Measurements from ENCODE around the gene PLEKHG4B. TPM values are rescaled to one million over a fixed set of nuclear protein-coding genes. Genes with fewer than 3 reads are reported as not detected.
"Not testable (repeated sequence)": the region's sequence is repeated elsewhere in the genome, so short reads cannot be mapped to it uniquely, and the experiment has no call there.

Gene PLEKHG4B, protein sequence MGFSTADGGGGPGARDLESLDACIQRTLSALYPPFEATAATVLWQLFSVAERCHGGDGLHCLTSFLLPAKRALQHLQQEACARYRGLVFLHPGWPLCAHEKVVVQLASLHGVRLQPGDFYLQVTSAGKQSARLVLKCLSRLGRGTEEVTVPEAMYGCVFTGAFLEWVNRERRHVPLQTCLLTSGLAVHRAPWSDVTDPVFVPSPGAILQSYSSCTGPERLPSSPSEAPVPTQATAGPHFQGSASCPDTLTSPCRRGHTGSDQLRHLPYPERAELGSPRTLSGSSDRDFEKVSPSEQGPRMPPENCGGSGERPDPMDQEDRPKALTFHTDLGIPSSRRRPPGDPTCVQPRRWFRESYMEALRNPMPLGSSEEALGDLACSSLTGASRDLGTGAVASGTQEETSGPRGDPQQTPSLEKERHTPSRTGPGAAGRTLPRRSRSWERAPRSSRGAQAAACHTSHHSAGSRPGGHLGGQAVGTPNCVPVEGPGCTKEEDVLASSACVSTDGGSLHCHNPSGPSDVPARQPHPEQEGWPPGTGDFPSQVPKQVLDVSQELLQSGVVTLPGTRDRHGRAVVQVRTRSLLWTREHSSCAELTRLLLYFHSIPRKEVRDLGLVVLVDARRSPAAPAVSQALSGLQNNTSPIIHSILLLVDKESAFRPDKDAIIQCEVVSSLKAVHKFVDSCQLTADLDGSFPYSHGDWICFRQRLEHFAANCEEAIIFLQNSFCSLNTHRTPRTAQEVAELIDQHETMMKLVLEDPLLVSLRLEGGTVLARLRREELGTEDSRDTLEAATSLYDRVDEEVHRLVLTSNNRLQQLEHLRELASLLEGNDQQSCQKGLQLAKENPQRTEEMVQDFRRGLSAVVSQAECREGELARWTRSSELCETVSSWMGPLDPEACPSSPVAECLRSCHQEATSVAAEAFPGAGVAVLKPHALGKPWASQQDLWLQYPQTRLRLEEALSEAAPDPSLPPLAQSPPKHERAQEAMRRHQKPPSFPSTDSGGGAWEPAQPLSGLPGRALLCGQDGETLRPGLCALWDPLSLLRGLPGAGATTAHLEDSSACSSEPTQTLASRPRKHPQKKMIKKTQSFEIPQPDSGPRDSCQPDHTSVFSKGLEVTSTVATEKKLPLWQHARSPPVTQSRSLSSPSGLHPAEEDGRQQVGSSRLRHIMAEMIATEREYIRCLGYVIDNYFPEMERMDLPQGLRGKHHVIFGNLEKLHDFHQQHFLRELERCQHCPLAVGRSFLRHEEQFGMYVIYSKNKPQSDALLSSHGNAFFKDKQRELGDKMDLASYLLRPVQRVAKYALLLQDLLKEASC (N-terminal part only)
- 4.4 and 7.2 TPM in 2 replicates for polyA plus RNA-seq (2014; cell fraction: cytosol; rRNA removed)
- polyA plus RNA-seq (2014; cell fraction: nucleus; rRNA removed) = 7.9 and 11.3 TPM in 2 replicates

DNA sequence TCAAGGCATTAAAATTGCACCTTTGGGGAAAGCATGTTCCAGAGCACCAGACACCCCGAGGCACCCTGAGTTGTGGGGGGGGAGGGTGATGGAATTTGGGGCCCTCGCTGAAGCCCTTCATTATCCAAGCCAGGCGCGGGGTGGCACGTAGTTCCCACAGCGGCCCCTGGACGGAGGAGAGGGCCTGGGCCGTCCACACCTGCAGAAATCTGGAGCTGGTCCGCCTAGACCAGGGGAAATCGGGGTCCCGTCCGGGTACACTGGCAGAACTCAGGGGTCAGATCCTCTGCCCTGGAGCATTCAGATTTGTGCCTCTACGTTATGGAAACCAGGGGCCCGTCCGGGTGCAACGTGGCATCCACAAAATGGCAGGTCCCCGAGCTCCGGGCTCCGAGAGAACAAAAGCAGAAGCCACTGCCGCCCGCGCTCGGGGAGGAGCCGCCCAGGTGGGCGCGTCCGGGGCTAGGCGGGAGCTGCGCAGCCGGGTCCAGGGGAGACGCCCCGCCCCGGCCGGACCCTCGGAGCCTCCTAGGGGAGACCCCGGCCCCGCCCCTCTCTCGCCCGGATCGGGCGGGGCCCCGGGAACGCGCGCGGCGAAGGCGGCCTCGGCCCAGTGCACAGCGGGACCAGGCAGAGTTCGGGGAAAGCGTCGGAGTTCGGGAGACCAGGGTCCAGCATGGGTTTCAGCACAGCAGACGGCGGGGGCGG is at the start of gene PLEKHG4B:
TSS of gene PLEKHG4B (plus strand) at position 613 of the 708 bp plus-strand sequence. CDS start at position 677, 64 bp downstream.
- peak; percentile 71 for DNase-seq (ENCODE audit: low spot score)

DNA sequence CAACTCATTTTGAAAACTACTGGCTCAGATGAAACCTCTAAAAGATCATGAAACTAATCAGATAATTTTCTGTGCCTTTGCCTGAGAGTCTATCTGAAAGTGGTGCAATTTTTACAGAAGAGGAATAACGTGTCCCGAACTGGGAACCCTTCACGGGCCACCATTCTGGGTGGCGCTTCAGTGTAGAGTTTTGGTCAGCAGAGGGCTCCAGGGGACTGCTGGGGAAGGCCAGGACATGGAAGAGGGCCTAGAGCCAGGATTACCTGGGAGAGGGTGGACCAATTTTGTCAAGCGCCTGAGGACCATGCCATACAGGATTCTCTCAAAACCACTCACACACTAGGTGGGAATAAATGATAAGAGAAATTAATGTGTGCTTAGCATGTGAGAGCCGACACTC is 49.7 kb upstream of the PLEKHG4B start:
- DNase-seq (ENCODE audit: low spot score) = peak; percentile 29

DNA sequence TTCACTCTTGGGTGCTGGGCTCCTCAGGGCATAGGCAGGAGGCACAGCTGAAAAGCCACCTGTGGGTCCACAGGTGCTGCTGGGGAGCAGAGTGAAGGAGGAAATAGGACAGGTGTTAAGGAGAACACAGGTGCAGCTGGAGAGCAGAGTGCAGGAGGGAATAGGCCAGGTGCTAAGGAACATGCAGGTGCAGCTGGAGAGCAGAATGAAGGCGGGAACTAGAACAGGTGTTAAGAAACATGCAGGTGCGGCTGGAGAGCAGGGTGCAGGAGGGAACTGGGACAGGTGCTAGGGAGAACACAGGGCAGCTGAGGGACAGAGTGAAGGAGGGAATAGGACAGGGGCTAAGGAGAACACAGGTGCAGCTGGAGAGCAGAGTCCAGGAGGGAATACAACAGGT is 43.8 kb upstream of the PLEKHG4B start:
- DNase-seq (ENCODE audit: low spot score) = no peak

DNA sequence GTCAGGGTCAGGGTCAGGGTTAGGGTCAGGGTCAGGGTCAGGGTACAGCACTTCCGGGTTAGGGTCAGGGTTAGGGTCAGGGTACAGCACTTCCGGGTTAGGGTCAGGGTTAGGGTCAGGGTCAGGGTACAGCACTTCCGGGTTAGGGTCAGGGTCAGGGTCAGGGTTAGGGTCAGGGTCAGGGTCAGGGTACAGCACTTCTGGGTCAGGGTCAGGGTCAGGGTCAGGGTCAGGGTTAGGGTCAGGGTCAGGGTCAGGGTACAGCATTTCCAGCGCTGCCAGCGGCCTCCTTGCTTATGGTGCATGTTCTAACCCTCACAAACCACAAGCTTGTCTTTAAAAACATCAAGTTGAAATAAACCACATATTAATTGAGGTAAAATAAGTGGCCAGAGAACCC is 42.4 kb upstream of the PLEKHG4B start:
- DNase-seq (ENCODE audit: low spot score) = not testable (repeated sequence)

DNA sequence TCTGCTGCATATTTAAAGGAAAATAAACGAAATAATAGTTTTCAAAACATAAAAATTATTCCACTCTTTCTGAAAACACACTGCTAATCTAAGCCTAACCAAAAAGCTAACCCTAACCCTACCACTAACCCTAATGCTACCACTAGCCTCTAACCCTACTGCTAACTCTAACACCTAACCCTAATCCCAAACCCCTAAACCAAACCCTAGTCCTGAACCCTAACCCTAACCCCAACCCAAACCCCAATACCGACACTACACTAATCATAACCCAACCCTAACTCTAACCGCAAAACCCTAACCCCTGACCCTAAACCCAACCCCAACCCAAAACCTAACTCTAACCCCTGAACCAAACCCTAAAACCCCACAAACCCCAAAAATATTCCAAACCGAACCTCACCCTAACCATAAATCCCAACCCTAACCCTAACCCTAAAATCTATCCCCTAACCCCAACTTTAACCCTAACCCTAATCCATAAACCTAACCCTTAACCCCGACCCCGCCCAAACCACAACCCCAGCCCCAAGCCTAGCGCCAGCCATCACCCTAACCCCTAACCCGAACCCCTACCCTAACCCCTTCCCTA is 41.9 kb upstream of the PLEKHG4B start:
- no peak for DNase-seq (ENCODE audit: low spot score)

DNA sequence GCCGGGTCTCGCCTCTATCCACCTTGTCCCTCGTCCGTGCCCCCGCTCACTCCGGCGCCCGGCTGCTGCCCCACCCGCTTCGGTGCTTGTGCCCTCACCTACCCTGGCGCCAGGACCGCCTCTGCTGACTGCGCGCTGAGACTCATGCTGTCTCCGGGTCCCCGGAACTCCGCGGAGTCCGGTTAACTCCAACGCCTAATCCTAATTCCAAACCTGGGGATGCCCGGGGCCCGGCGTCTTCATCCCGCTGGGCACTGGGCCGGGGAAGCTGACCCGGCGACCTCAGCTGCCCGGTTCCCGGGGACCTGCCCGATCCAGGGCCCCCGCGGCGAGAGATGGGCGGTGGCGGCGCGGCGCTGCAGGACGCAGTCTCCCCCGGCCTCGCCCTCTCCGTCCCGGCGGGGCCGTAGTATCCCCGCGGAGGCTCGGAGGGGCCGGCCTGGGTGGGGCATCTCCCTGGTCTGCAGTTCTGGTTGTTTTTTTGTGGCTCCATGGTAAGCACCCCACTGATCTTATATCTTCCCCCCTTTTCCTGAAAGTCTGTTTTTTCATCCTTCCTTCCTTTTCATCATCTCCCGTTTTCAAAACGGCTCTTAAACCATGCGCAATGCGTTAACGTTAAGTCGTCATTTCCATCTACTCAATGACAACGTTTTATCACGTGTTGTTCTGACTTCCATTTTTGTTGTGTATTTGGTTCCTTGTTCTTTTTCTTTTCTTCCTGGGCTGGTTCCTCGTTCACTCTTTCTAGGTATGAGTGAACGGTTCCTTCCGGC is 41.1 kb upstream of the PLEKHG4B start:
- no peak for DNase-seq (ENCODE audit: low spot score)

DNA sequence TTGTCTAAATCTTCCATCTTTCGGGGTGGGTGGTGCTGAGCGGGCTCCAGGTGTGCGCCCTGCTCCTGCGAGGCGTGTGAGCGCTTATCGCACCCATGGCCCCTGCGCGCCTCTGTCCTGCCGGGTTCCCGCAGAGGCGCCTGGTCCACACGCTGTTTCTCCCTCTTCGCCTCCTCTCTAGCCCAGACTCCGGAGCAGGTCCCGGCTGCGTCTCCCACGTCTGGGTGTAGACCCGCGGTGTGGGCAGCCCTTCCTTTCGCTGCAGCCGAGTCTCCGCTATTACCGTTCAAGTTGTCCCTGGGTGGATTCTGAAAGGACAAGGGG is 40.5 kb upstream of the PLEKHG4B start:
- DNase-seq (ENCODE audit: low spot score) = no peak

DNA sequence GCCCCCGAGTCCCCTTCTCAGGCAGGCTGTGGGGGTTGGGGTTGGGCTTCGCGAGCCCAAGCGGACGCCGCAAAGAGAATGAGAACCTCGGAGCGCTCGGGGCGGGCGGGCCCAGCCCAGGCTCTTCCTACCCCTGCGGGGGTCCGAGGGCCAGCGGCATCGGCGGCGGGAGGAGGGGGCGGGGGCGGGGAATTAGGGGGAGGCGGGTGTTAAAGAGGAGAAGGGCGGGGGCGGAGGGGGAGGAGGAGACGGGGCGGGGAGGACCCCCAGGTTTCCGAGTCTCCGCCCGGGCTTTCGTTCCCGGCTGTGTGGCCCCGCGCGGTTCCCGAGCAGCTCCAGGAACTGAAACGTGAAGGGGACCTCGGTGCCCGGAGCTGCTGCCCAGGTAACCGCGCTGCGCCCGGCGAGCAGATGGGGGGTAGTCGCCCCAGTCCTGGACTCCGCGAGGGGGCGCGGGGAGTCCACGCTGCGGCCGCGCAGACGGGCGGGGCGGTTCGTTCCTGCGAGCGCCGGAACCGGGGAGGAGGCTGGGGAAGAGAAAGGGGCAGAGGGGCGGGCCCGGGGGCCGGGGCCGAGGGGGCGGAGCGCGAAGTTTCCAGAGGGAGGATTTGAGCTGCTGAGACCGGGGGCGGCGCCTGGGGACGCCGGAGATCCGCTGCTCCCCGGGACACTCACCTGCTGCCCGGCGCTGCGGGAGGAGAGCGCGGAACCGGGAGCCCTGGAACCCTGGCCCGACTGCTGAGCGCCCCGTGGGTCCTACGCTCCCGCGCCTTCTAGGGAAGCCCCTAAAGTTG is 38.4 kb upstream of the PLEKHG4B start:
- no peak for DNase-seq (ENCODE audit: low spot score)

DNA sequence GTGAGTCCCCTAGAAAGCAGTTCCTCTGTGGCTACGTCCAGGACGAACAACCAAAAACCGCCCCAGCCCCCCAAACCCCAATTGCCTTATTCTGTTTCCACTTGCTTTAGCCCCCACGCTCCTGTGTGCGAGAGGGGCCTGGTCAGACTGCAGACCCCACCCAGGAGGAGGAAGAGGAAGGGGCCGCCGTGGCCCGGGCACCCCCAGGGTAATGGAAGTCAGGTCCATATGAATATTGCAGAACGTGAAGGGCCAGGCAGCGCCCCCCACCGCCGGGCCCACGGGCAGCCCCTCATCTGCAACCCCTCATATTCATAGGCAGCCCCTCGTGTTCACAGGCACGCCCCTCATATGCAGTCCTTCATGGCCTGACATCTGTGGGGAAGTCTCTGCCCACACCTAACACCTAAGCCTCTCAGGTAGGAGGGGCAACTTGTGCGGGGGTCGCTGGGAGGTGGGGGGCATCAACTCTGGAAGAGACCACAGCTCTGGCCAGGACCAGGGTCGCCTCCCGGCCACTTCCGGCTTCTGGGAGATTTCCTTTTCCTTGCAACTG is 37.7 kb upstream of the PLEKHG4B start:
- DNase-seq (ENCODE audit: low spot score) = no peak

DNA sequence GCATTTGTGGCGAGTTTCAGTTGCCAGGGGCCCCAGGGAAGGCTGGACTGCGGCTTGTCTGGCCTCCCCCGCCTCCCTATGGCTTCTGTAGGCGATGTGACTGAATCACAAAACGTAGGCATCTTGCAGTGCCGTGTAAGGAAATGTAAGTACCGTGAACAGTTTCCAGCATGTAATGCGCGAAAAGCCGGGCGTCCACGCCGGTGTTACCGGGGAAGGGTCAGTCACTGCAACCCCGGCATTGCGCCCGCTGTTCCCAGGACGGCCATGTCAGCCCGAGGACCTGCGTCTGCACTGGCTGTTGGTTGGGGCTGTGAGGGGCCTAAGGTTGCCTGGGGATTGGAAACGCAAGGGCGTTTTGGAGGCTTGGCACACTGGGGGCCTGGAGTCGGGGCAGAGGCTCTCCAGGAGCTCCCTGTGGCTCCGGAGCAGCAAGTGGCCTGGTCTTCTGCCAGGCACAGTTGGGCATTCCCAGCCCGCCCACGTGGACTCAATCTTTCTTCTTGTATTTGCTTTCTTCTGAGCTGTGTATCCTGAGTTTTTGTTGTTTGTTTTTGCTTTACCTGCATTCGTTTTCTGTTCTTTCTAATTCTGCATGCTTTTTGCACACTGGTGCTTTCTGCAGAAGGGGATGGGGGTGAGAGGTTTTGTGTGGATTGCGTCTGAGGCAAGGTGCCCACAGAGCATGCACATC is 36.9 kb upstream of the PLEKHG4B start:
- DNase-seq (ENCODE audit: low spot score) = no peak

DNA sequence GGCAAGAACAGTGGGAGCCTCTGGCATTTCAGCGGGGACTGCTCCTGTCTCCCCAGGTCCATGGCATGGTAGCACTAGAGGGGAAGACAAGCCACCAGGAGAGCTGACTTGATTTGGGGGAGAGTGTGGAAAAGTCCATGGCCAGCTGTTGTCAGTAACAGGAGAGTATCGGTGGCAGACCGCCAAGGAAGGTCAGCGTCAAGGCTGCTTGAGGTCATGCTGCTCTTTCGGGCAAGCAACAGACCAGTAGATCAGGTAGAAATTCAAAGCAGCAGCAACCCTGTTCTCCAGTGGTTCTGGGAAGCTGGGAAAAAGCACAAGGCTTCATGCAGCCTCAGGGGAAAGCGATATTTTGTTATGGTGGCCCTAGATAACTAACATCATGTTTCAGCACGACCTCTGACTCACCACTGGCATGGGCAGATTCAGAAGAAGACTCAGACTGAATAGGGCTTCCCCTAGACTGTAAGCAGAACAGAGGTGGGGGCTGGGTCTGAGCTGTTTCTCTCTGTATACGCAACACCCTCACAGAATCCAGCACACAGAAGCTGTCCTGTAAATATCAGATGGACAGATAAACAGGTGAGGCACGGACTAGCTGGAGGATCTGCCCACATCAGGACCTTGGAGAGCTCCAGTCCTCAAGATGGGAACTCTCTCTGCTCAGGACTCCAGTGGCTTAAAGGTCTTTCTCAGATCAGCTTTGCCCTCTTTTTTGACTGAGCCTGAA is 35.2 kb upstream of the PLEKHG4B start:
- DNase-seq (ENCODE audit: low spot score) = no peak

DNA sequence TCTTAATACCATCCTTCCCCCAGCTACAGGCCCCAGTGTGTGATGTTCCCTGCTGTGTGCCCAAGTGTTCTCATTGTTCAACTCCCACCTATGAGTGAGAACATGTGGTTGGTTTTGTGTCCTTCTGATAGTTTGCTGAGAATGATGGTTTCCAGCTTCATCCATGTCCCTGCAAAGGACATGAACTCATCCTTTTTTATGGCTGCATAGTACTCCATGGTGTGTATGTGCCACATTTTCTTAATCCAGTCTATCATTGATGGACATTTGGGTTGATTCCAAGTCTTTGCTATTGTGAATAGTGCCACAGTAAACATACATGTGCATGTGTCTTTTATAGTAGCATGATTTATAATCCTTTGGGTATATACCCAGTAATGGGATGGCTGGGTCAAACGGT is 31.7 kb upstream of the PLEKHG4B start:
- DNase-seq (ENCODE audit: low spot score) = not testable (repeated sequence)

DNA sequence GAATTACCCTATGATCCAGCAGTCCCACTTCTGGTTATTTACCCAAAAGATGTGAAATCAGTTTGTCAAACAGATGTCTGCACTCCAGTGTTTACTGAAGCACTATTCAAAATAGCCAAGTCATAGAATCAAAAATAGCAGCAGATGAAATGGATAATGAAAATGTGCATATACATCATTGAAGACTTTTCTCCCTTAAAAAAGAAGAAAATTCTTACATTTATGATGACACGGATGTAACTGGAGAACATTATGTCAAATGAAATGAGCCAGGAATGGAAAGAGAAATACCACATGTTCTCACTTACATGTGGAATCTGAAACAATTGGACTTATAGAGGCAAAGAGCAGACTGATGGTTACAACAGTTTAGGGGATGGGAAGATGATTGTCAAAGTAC is 21.5 kb upstream of the PLEKHG4B start:
- DNase-seq (ENCODE audit: low spot score) = no peak

DNA sequence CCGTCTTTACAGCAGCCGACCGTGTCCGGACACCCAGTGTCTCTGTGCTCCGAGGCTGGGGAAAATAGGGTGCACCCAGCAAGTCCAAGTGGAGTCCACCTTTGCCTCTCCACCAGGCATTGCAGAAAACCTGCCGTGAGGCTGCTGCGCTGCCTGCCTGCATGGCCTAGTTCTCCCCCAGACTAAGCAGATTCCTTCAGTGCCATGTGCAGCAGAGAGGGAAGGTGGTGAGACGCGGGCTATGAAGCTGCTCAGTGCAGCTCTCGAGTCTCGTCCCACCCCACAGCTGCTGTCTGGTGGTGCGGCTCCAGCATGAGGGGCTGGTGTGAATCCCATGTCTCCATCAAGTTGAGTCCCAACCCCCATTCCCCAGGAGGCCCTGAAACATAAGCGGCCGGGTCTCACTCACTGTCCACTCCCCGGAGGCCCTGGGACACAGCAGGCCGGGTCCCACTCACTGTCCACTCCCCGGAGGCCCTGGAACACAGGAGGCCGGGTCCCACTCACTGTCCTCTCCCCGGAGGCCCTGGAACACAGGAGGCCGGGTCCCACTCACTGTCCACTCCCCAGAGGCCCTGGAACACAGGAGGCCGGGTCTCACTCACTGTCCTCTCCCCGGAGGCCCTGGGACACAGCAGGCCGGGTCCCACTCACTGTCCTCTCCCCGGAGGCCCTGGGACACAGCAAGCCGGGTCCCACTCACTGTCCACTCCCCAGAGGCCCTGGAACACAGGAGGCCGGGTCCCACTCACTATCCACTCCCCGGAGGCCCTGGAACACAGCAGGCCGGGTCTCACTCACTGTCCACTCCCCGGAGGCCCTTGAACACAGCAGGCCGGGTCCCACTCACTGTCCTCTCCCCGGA is 19.4 kb upstream of the PLEKHG4B start:
- DNase-seq (ENCODE audit: low spot score) = not testable (repeated sequence)

DNA sequence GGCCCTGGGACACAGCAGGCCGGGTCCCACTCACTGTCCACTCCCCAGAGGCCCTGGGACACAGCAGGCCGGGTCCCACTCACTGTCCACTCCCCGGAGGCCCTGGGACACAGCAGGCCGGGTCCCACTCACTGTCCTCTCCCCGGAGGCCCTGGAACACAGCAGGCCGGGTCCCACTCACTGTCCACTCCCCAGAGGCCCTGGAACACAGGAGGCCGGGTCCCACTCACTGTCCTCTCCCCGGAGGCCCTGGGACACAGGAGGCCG is 18.9 kb upstream of the PLEKHG4B start:
- DNase-seq (ENCODE audit: low spot score) = not testable (repeated sequence)

DNA sequence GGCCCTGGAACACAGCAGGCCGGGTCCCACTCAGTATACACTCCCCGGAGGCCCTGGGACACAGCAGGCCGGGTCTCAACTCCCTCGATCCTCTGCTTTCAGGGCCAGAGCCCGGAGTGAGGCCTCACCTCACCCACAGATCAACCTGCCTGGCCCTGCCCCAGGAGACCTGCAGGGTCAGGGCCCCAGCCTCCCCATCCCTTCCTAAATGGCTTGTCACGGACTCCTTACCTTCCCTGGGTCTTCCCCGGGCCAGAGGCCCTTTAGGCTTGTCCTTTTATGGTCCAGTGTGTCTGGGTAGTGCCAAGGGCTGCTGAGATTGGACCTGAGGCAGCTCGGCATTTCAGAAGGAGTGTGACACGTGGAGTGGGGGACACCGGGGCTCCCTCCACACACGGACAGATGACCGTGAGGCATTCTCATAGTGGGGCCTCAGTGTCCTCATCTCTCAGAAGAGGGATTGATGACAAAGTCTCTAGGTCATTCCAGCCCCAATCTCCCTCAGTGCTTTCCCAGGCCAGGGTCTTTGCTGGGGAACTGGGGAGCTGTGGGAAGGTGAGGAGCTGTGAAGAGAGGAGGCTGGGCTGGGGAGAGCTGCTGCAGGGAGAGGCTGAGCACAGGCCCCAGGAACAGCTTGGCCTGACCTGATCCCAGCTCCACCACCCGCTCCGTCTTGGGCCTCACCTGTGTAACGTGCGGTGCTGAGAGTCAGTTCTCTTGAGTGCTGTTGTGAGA is 18.0 kb upstream of the PLEKHG4B start:
- no peak for DNase-seq (ENCODE audit: low spot score)
